Thyroid gland (tissue), 4 donors: ENCODE results near the gene IFT122. TPM values are rescaled to one million over a fixed set of nuclear protein-coding genes. Genes with fewer than 3 reads are reported as not detected.
A peak's percentile ranks its signal among the peaks of the same experiment; 100 is the strongest.

Experiments used
- DNase-seq, 2 donors: peaks; one replicate each; pipeline ENCODE4 v3.0.0-alpha.2; 2019
- H3K27ac ChIP-seq, 3 donors: fragments of 200-600 bp; sonication (generic); 1 replicate in 2 of 3; 2 replicates in 1 of 3; pipeline ENCODE4 v1.5.1; 2016 to 2019; ENCODE audit warnings: mild to moderate bottlenecking in 1 of 3, moderate library complexity in 1 of 3
- H3K27me3 ChIP-seq: fragments of 200-600 bp; sonication (generic); one replicate; pipeline ENCODE4 v1.5.1; 2019
- H3K36me3 ChIP-seq, 2 donors: fragments of 200-600 bp; sonication (generic); one replicate each; pipeline ENCODE4 v1.5.1; 2016 to 2019
- H3K4me1 ChIP-seq, 2 donors: fragments of 200-600 bp; sonication (generic); one replicate each; pipeline ENCODE4 v1.5.1; 2017 to 2019
- H3K4me3 ChIP-seq, 3 donors: fragments of 200-600 bp; sonication (generic); replicated peaks in 1 of 3; 1 replicate in 2 of 3; 2 replicates in 1 of 3; pipeline ENCODE4 v1.5.1; 2016; ENCODE audit warnings: mild to moderate bottlenecking in 1 of 3
- H3K9me3 ChIP-seq: fragments of 200-600 bp; sonication (generic); one replicate; pipeline ENCODE4 v1.5.1; 2017
- POLR2A ChIP-seq, 2 donors: fragments of 450-650 bp; IDR thresholded peaks; one replicate each; pipeline ENCODE4 v1.6.1; 2017; ENCODE audit warnings: antibody characterized with exemption in 2 of 2, mild to moderate bottlenecking in 2 of 2, moderate library complexity in 1 of 2
- WGBS, 2 donors: methylation state at CpG; one replicate each; pipeline ENCODE4 v1.1.5; 2017; 5-methylcytosine and 5-hydroxymethylcytosine counted together
- intact Hi-C: fragments of 100-400 bp; cut with DNase I; formaldehyde crosslinking; loops from one replicate; pipeline ENCODE4 v1.15.1; 2023
- total RNA-seq, 4 donors: library from RNA; depleted of rRNA; stranded (reverse); fragments of >200 nt; gene quantifications; one replicate each; pipeline ENCODE4 v1.2.3, GENCODE V29; 2016
- TF ChIP-seq, protein P1 (sequence below), 6 experiments: fragments of 200-600 bp in 3 of 6; fragments of 450-650 bp in 3 of 6; sonication (generic) in 3 of 6; IDR thresholded peaks; one replicate each; pipeline ENCODE4 v1.5.1; 2016 to 2019; ENCODE audit warnings: antibody characterized with exemption in 6 of 6, mild to moderate bottlenecking in 2 of 6, inconsistent platforms in 1 of 6, moderate library complexity in 1 of 6

The IFT122 gene
- total RNA-seq, 4 donors from 2014 or later: 40.7 to 67.9 (median 46.7) TPM

DNA sequence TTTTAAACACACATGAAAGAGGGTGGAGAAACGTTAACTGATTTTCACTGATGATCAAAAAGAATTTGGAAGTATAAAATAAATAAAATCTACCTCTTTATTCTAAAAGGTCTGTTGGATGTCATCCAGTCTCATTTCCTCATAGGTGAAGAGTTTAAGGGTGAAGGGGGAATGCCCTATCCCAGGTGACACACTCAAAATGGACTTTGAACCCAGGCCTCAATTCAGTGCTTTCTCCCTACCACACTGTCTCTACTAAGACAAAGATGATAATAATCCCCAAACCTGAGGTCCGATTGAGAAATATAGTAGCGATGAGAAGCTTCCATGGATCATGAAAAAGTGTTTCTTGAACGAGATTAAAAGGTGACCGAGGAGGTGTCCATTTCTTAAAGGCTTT is 6.5 kb upstream of the IFT122 start:
- Histone ChIP-seq H3K4me3 (no peak overlapping the region), H3K36me3 (peaks cover 28 to 50% of the 10 kb centered on the region in 2 donors)

DNA sequence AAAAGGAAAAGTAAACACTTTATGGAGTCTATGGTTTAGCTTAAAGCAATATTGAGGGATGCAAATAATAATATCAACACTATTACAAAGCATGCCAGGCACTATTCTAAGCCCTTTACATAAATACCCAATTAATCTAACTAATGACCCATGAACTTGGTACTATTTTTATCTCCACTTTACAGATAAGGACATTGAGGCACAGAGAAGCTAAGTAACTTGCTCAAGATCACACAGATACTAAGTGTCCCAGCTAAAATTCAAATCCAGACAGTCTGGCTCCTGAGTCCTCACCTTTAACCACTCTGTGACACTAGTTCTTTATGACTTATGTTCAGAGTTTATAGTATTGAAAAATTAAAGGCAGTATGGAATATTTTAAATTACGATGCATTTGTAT is 5.9 kb upstream of the IFT122 start:
- H3K4me1 ChIP-seq: peaks cover 0 to 21% of the 10 kb centered on the region in 2 donors
- intact Hi-C loops: no loop called here
- H3K9me3 ChIP-seq: no peaks in the 10 kb centered on the region
- no peak for DNase-seq
- H3K4me3 ChIP-seq: no peak overlapping the region
- 99% methylated on average over 1 of the region's 1 CpG for WGBS, 2 donors
- H3K27me3 ChIP-seq: no peaks in the 10 kb centered on the region
- TF ChIP-seq POLR2A (IDR thresholded peaks at IDR 0.05): no peak
- TF ChIP-seq, protein P1, sequence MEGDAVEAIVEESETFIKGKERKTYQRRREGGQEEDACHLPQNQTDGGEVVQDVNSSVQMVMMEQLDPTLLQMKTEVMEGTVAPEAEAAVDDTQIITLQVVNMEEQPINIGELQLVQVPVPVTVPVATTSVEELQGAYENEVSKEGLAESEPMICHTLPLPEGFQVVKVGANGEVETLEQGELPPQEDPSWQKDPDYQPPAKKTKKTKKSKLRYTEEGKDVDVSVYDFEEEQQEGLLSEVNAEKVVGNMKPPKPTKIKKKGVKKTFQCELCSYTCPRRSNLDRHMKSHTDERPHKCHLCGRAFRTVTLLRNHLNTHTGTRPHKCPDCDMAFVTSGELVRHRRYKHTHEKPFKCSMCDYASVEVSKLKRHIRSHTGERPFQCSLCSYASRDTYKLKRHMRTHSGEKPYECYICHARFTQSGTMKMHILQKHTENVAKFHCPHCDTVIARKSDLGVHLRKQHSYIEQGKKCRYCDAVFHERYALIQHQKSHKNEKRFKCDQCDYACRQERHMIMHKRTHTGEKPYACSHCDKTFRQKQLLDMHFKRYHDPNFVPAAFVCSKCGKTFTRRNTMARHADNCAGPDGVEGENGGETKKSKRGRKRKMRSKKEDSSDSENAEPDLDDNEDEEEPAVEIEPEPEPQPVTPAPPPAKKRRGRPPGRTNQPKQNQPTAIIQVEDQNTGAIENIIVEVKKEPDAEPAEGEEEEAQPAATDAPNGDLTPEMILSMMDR (IDR thresholded peaks at IDR 0.05): no peak
- no peak overlapping the region for H3K27ac ChIP-seq
- peaks cover 28 to 50% of the 10 kb centered on the region in 2 donors for H3K36me3 ChIP-seq

More for the DNA sequence above, 6.5 kb upstream of the IFT122 start:
- Histone ChIP-seq H3K27me3 (no peaks in the 10 kb centered on the region), H3K9me3 (no peaks in the 10 kb centered on the region), H3K4me1 (peaks cover 4 to 20% of the 10 kb centered on the region in 2 donors), H3K27ac (no peak overlapping the region)
- intact Hi-C loops: no loop called here
- 93 to 96% methylated on average over 5 of the region's 5 CpGs for WGBS, 2 donors
- TF ChIP-seq, protein P1 (IDR thresholded peaks at IDR 0.05): no peak
- TF ChIP-seq POLR2A (IDR thresholded peaks at IDR 0.05): no peak
- no peak for DNase-seq

DNA sequence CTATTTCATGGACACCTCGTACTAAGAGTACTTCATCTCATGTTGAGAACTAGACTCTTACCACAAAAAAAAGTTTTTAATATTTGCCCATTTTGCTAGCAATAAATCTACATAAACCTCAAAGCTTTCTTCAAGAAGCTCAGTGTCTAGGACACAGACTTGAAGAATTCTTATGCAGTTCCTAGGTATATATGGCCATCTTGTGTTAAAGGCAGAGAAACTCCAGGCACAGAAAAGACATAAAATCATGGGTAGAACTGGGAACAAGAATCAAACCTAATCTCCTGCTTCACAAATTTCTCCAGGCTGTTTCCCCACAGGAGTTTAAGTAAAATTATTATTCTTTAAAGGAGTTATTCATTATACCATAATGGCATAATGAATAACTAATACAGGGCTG is 4.7 kb upstream of the IFT122 start:
- Histone ChIP-seq H3K4me1 (peaks cover 0 to 21% of the 10 kb centered on the region in 2 donors), H3K27ac (no peak overlapping the region), H3K36me3 (peaks cover 28 to 46% of the 10 kb centered on the region in 2 donors), H3K9me3 (no peaks in the 10 kb centered on the region), H3K4me3 (no peak overlapping the region), H3K27me3 (no peaks in the 10 kb centered on the region)
- 92 to 93% methylated on average over 1 of the region's 1 CpG for WGBS, 2 donors
- intact Hi-C loops: no loop called here
- no peak for DNase-seq
- TF ChIP-seq, protein P1 (IDR thresholded peaks at IDR 0.05): no peak

DNA sequence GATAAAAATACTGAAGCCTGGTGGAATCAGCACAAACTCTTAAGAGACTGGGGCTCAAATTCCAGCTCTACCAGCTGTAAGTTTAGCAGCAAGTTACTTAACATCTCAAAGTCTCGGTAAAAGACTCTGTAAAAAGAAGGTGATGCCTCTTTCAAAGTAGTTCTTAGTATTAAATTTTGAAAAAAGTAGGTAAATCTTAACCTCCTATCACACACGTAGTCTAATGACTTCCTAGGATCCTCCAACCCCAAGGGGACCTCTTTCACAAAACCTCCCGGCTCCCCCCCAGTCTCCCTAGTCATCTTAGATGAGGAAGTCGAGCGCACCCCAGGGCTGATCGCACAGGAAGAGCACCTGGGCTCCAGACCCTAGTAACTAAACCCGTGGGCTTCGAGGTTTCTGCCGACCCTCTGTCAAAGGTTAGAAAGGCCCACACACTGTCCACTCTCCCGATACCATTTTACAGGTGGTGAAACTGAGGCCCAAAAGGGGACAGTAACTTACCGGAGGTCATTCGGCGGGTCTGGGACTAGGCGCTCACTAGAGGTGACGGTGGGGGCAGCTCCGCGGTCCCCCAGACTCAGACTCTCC is 703 bp upstream of the IFT122 start:
- DNase-seq: peak; percentile 30 to 48
- Histone ChIP-seq H3K27ac (peak overlapping the region; percentile 58 to 95 (median 89)), H3K27me3 (no peaks in the 10 kb centered on the region), H3K4me1 (peaks cover 24 to 41% of the 10 kb centered on the region in 2 donors), H3K36me3 (peaks cover 0 to 14% of the 10 kb centered on the region in 2 donors), H3K4me3 (peak overlapping the region; percentile 73 to 87 (median 79)), H3K9me3 (no peaks in the 10 kb centered on the region)
- 0 to 1% methylated on average over 11 to 15 of the region's 17 CpGs for WGBS, 2 donors
- TF ChIP-seq, protein P1 (IDR thresholded peaks at IDR 0.05): no peak
- TF ChIP-seq POLR2A (IDR thresholded peaks at IDR 0.05): no peak
- intact Hi-C loops: no loop called here

DNA sequence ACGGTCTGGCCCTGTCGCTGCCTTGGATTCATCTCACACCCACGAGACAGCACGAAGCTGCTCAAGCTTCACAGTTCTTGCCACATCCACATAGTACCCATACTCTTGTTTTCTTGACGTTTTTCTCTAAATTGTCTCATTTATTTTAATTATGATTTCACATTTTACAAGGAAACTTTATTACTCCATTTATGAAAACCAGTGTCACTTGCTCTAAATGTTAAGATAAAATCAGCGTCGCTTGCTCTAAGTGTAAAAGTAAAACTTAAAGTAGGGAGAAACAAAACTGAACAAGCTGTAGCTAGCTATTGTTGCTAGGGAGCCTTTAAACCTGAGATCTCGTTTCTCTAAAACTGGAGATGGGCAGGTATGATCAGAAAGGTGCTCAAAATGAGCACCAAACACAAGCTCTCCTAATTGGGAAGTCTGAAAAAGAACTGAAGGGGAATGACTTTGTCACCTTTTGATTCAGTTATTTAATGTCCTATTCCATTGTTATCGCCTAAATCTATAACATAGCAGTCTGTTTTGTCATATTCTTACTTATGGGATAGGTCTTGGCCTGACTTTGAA is 680 bp downstream of the IFT122 start:
- Histone ChIP-seq H3K4me1 (peaks cover 24 to 41% of the 10 kb centered on the region in 2 donors), H3K4me3 (peak overlapping the region; percentile 24 to 85 (median 79)), H3K36me3 (peaks cover 0 to 14% of the 10 kb centered on the region in 2 donors), H3K9me3 (no peaks in the 10 kb centered on the region), H3K27ac (peak overlapping the region; percentile 70 to 95 (median 89)), H3K27me3 (no peaks in the 10 kb centered on the region)
- no peak for DNase-seq
- intact Hi-C loops: no loop called here
- no peak for TF ChIP-seq POLR2A (IDR thresholded peaks at IDR 0.05)
- TF ChIP-seq, protein P1 (IDR thresholded peaks at IDR 0.05): no peak
- 8 to 10% methylated on average over 9 of the region's 9 CpGs for WGBS, 2 donors
